HG03432 (cell line): ENCODE measurements around the gene CBL.
A peak's percentile ranks its signal among the peaks of the same experiment; 100 is the strongest.

Experiments used
- ATAC-seq: cut with Tn5 transposase; IDR thresholded peaks from one replicate; pipeline ENCODE4 v1.9.1; 2021; ENCODE audit warnings: mild to moderate bottlenecking, moderate library complexity; ENCODE audit not compliant: unreplicated experiment

Gene CBL

DNA sequence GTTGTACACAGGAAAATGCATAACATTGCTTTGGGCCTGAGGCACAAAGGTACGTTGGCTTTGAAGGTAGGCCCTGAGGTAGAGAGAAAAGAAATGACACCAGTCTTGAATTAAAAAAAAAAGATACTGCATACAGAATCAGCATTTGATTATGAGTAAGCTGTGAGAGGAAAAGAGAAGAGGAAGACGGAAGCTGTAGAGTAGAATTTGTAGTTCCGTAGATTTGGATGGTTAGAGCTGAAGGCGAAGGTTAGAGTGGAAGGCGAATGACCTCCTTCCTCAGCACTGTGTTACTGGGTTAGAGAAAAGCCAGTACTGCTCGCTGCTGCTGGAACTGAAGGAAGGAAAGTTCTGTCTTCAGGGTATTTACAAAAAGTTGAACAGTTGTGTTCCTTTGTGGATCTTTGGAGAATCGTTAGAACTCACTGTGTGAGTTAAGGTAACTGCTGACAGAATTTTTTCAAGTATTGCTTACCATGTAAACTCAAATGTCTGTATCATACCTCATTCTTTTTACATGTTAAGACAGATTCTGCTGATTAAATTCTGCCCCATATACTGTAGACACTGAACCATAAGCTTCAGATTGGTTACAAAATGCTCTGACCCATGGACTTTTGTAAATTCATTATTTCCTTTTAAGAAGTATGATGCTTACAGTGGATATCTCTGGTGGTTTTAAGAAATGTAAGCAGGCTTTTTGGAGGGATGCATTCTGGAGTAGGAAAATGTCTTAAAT is 60.5 kb downstream of the CBL start:
- ATAC-seq: no peak

DNA sequence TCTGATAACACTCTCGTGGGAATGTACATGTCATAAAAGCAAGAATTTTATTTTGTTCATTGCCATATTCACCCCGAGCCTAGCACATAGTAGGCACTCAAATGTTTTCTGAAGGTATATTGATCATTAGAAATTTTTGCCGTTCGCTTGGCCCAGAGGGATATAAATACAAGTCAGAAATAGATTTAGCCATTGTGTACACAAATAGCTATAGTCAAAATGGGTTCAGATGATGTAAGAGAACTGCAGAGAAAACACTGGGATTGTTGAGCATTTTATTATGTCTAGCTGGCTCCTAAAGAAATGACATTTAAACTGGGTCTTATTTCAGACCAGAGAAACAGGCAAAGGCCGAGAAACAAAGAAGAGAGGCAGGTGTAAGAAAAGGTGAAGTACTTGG is 61.5 kb downstream of the CBL start:
- no peak for ATAC-seq

- no peak for ATAC-seq
These were observed 67.6 kb downstream of the CBL start for GRCh38 chr11:119273721-119274120.

GRCh38 chr11:119277660-119278059 is 71.5 kb downstream of the CBL start:
- ATAC-seq: no peak

DNA sequence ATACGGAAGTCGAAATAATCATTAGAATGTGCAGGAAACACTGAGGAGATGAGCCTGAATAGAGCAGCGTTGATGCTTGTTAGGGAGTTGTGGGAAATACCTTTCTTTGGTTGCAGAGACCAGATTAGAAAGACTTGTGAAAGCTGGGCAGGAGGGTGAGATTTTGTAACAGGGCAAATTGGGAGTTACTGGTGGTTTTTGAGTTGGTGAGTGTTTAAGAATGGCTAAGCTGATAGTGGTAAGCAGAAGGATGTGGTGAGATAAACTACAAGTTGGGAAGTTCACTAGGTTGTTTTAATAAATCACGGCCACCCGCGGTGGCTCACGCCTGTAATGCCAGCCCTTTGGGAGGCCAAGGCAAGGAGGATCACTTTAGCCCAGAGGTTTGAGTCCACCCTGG is 76.4 kb downstream of the CBL start:
- ATAC-seq: no peak

DNA sequence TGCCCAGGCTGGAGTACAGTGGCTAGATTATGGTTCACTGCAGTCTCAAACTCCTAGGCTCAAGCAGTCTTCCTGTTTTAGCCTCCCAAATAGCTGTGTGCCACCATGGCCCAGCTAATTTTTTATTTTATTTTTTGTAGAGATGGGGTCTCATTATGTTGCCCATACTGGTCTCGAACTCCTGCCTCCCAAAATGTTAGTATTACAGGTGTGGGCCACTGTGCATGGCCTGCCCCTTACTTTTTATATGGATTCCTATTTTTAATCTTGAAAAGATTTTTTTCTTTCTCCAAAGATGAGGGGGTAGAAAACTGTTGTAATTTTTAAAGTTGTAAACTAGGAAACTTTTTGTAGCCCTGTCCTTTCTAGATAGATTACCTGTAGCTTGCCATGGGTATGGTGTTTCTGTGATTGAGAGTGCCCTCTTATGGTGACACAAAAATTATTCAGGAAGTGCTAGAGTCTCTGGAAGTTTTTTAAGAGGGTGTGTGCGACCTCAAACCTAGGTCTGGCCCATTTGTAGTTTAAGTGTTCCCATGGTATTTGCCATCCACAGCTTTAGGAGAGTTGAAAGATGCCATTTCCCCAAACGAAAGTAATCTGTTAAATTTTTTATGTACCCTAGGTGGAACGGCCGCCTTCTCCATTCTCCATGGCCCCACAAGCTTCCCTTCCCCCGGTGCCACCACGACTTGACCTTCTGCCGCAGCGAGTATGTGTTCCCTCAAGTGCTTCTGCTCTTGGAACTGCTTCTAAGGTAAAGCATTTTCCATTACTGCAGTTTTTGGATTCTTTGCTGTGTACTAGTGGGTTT is 78.4 kb downstream of the CBL start:
- peak; percentile 57 for ATAC-seq

- no peak for ATAC-seq
These were observed 79.3 kb downstream of the CBL start for GRCh38 chr11:119285431-119285830.

- no peak for ATAC-seq
These were observed 82.1 kb downstream of the CBL start for GRCh38 chr11:119288219-119288618.

GRCh38 chr11:119290894-119291497 is 84.9 kb downstream of the CBL start:
- no peak for ATAC-seq

- no peak for ATAC-seq
These were observed 87.3 kb downstream of the CBL start for GRCh38 chr11:119293461-119293860.

- no peak for ATAC-seq
These were observed 89.0 kb downstream of the CBL start for GRCh38 chr11:119295178-119295577.

- ATAC-seq: no peak
These were observed 91.8 kb downstream of the CBL start for GRCh38 chr11:119297938-119298337.

DNA sequence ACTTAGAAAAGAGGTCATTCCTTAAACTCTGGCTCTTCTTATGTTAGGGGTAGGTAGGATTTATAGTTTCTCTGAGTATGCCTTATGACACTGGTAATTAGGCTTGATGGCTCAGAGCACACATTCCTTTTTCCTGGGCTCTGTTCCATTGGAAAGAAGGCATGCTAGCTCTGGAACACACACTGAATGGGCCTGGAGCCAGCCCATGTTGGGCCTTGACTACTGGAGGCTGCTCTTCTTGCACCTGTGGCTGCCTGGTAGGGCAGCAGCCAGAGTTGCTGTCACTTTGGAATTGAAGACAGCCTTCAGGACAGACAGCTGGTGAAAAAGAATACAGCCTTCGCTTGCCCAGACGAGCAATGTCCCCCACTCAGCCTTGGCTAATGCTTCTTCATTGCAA is 92.6 kb downstream of the CBL start:
- ATAC-seq: no peak

DNA sequence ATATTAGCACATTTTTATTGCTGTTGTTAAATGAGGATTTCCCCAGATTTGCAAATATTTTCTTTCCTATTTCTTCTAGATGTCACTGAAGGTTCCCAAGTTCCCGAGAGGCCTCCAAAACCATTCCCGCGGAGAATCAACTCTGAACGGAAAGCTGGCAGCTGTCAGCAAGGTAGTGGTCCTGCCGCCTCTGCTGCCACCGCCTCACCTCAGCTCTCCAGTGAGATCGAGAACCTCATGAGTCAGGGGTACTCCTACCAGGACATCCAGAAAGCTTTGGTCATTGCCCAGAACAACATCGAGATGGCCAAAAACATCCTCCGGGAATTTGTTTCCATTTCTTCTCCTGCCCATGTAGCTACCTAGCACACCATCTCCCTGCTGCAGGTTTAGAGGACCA is 93.3 kb downstream of the CBL start:
- no peak for ATAC-seq

- no peak for ATAC-seq
These were observed 94.2 kb downstream of the CBL start for GRCh38 chr11:119300198-119300964.

- no peak for ATAC-seq
These were observed 97.1 kb downstream of the CBL start for GRCh38 chr11:119303227-119303718.

DNA sequence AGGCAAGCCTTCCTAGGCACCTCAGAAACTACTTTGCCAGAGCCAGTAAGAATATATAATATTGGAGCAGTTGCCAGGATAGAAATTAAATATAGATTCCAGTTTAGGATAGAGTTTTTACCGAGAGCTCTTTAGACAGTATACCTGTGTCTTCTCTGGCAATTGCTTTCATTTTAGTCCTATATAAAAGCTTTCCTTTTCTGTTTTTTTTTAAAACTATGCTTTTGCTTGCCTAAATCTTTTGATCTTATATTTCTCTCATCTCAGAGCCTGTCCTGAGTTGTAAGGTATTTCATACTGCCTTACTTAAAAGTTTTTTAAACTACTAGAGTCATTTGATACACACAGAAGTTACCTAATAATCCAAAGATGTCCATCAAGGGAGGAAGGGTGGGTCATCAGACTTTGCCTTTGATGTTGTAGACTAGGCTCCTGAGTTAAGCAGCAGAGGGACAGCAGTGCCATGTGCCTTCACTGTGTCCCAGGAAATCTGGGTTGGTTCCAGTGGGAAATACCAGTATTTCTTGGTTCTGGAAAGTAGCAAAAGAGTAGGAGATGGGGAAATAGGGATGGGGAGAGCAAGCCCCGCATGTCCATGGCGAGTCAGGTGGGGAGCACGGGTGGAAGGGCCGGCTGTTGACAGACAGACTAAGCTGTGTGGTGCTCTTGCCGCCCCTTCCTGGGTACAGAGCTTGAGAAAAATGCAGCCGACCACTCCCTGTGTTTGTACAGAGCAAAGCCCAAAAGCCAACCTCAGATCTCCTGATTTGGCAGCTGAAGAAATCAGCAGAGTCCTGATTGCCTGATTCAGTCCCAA is 99.6 kb downstream of the CBL start:
- ATAC-seq: no peak

- no peak for ATAC-seq
These were observed 100.3 kb downstream of the CBL start for GRCh38 chr11:119306373-119306890.

GRCh38 chr11:119307219-119307618 is 101.1 kb downstream of the CBL start:
- ATAC-seq: no peak

GRCh38 chr11:119307974-119308373 is 101.8 kb downstream of the CBL start:
- no peak for ATAC-seq
